COLO668 (cell line): ENCODE data around the gene KCTD18.

Experiments used
- DNase-seq: peaks from one replicate; lab custom pipeline; 2025; ENCODE audit not compliant: unreplicated experiment; lab: John Stamatoyannopoulos, UW

The KCTD18 gene

DNA sequence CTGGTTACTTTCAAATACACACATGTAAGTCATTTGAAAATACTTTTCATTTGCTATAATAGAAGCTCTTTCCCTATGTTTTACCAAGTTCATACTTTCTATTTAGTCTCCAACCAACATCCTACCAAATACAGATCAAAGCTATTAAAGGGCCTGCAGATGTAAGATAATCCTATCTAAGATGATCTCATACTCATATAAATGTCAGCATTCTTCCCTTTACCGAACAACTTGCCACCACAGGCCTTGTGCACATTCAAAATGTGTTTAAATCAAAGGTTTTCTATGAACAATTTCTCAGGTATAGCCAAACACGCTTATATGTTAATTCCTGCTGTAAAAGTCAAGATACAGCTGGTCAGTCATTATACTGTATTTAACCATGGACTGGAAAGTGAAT is 23.3 kb downstream of the KCTD18 start:
- DNase-seq = no peak

DNA sequence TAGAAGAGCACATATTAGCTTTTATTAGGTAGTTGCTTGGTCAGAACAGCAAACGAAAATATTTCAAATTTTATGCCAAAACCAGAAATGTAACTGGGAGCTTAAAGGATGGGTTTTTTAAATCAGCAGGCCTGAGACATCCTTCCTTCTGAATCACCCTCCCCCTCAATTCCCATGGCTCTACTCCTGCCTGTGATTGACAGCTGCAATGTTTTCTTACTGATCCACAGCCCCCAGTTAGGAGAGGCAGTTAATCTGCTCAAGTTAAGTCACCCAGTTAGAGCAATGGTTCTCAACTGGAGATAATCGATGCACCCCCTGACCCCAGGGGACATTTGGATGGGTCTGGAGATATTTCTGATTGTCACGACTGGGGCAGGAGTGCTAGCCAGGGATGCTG is 24.9 kb downstream of the KCTD18 start:
- DNase-seq = no peak

DNA sequence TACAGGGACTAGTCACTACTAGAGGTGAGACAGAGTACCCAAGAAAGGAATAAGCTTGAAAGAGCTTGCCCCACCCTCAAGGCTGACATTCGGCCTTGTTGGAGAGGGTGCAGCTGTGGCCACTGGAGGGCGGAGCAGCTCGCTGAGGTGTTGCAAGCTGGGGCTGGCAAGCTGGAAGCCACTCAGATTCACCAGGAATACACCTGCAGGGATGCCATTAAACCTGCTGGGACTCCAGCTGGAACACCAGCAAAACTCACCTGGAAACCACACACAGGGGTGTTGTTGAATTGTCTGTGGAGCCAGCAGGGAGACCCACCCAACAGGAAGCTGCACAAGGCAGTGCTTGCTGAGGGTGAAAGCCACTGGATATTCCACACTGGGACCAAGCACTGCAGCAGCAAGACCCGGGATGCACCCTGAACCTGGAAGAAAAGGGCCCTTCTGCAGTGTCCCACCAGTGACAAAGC is 26.1 kb downstream of the KCTD18 start:
- DNase-seq = peak; percentile 63

DNA sequence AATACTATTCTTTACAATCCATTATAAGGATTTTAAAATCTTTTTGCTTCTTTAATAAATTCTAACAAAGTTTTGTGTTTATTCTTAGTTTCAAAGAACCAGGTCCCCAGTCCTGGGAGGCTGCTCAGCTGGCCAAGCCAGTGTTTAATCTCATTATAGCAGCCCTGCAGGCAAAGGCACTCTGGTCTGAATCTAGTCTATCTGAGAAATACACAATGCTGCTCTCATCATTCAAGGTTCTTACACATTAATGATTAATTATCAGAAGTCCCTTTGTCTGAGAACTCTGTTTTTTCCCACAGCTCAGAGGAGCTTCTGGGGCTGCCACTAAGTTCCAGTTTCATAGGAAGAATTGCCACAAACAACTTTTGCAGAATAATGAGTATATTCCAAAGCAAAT is 27.7 kb downstream of the KCTD18 start:
- no peak for DNase-seq

DNA sequence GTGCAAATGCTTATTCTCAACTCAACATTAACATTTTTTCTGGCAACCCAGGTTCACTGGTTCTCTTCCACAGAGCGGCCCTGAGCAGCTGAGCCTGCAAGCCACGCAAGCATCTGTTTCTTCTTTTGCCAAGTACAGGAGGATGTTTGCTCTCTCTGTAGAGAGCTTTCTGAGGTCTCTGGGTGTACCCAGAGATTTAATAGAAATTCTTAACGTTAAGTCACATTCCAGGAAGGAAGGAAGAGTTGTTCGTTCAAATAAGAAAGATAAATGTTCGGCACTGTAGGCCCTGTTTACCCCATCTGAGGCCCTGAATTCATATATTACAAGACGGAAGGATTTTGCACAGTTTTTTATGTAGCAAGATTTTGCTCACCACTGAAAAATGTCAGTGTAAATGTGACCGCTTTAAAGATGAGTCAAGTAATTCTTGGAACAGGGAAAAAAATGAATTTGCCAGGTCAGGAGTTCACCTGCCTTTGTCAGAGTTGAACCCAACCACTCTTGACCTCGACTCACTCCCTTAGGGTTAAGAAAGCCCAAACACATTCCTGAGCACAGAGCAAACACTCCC is 30.1 kb downstream of the KCTD18 start:
- no peak for DNase-seq

DNA sequence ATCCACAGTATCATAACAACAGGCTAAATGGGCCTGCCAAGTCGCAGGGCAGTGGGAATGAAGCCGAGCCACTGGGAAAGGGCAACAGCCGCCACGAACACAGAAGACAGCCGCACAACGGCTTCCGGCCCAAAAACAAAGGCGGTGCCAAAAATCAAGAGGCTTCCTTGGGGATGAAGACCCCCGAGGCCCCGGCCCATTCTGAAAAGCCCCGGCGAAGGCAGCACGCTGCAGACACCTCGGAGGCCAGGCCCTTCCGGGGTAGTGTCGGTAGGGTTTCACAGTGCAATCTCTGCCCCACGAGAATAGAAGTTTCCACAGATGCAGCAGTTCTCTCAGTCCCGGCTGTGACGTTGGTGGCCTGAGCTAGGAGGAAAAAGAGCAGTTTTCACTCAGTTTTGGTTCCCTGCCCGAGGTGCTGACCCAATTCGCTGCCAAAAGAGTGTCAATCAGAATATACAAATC is 32.2 kb downstream of the KCTD18 start:
- no peak for DNase-seq

DNA sequence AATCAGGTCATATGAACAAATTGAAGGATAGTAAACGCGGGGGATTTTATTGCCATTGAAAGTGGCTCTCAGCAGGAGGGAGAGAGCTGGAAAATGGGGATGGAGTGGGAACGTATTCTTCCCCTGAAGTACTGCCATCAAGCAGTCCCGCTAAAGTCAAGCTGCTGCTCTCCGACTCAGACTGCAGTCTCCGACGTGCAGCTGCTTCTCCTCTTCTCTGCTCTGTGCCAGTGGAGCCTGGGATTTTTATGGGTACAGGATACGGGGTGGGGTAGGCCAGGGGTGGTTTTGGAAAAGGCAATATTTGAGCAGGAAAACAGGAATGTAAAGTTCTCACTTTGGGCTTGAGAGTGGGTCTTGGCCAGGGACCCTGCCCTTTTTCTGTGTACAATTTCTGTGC is 33.0 kb downstream of the KCTD18 start:
- no peak for DNase-seq

DNA sequence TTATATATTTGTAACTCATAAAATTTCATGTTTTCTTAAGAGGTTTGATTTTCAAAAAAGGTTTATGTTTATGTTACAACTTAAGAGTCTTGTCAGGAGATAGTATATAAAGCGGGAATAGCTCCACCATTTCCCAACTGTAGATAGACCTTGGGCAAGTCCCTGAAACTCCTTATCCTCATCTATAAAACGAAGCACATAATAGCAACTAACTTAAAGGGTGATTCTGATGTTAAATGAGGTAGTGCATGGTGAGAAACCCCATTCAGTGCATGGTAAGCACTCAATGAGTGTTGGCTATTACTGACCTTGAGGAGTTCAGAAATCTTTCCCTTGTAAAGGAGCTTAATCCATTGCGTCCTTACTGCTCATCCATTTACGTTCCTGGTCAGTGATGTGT is 34.1 kb downstream of the KCTD18 start:
- no peak for DNase-seq

DNA sequence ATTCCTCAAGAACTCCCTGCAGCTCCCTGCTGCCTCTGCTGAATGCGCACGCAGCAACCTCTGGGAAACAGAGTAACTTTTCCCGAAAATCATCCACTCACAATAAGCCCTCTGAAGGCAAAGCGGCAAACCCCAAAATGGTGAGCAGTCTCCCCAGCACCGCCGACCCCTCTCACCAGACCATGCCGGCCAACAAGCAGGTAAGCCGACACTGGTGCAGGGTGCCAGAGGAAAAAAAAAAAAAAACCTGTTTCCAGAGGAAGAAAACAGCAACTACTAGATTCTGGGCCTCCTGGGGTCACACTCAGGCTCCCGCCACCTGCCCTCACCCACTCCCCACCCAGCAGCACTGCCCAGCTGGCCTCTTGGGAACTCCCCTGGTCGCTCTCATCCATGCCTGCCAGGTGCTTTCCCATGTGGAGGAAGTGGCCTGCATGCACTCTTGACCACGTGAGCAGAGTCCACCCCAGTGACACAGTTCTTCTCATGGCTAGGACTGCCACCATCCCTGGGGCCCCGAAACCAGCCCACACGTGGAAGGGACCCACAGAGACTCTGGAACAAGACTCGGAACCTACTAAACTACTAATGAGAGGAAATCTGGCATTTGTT is 36.9 kb downstream of the KCTD18 start:
- no peak for DNase-seq

DNA sequence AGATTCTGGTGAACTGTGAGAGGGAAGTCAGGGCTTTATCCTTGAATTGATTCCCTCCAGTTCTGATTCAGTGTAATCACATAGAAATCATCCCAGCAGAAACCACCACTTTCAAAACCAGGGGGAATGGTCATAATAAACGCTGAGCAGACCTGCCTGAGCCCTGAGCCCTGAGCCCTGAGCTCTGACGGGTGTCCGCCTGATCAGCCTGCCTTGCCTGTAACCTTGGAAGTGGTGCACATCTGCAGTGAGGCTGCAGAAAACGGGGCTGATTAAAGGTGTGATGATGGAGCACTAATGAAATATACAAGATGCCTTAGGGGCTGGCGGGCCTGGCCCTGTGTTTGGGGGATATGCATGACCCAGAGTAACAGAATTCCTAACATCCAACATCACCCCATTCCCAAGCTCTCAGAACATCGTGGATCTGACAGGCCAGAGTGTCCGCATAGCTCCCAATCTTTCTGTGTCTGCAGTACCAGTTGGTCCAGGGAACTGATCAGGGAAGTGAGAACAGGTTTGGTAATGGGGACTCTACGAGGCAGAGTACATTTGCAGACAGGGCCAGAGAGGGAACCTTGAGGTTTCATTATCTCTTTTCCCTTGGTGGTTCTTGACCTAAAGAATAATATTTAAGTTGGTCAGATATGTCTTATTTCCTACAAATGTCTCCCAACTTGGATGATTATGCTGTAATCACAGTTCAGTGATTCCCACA is 37.8 kb downstream of the KCTD18 start:
- no peak for DNase-seq

DNA sequence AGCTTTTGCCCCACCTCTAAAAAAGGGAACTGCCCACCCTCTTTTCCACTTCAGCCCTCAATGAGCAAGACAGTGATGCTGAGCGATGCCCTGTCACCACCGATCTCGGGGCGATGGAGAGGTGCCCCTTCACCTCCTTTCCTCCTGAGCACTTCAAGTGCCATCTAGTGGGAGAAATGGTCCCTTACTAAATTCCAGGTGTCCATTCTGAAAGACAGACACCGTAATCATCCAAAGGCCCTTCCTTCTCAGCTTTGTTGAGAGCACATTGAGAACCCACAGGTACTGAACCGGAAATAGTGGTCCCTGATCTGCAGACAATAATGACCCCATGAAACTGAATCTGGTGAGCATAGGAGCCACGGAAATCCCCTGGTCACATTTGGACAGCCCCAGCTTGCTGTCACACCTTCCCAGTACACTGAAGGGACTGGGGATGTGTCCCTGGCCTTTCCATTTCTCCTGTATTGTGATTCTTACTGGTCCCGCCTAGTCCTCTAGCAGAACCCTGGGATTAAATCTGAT is 38.5 kb downstream of the KCTD18 start:
- DNase-seq = peak; percentile 25

DNA sequence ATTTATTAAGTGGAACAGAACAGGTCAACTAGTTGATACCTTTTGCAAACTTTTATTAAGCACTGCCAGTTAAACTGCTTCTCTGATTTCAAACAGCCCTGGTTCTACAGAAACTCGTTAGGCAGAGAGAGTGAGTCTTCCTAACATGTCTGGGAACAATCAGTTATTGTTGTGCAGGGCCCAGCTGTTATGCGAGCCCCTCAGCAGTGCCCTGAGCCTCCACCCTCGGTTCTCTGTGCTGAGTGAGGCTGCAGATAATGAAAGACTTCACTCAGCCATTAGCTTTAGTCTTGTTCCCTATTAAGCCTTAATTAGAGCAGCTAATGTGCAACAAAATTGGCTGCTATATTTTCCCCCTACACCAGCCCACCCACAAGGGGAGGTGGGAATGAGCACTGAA is 39.6 kb downstream of the KCTD18 start:
- DNase-seq = no peak

DNA sequence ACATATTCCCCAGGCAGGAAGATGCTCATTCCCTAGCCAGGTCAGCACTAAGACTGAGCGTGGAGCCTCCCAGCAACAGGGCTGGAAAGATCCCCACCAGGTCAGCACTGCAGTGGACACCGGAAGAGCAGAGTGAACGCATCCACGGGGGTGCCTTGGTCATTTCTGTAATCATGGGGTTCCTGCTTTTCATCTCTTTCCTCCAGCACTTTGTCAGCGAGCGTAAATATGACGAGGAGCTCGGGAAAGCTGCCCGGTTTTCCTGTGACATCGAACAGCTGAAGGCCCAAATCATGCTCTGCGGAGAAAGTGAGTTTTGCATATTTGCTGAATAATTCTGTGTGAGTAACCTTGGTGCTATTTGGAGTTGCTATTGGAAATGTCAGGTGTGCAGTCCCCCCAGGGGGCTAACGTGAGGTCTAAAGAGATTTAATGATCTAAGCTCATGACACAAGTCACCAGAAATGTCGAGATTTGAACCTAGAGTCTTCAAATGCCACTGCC is 40.1 kb downstream of the KCTD18 start:
- no peak for DNase-seq

DNA sequence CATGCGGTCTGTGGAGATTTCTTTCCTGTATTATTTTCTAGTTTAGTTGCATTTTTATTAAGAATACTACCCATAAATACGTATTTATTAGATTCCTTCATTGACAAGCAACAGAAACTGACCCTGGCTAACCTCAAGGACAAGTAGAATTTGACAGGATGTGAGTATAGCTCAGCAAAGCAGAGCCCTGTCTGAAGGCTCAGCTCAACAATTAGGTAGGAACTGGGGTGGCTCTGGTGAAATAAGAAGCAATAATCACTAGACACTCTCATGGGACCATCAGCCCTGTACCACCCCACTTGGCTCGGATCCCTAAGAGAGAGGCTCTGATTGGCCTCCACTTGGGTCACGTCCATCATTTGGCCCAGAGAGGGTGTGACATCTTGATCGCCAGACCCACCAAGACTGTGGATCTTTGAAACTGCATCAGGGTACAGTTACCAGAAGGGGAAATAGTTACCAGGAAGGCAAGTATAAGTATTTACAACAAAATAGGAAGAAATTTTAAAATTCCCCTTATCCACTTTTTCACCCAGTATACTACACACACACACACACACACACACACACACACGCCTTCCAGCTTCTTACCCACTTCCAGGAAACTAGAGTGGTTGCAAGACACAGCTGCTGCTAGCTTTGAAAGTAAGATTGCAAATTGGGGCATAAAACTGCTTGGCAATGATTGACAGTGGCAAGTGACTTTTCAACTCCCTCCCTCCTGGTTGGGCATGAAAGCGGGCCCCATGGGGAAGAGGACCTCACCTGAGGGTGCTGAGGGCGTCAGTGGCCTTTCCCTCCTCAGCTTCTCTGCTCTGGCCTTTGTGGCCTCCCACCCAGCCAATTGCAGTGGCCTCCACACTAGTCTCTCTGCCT is 41.8 kb downstream of the KCTD18 start:
- no peak for DNase-seq

DNA sequence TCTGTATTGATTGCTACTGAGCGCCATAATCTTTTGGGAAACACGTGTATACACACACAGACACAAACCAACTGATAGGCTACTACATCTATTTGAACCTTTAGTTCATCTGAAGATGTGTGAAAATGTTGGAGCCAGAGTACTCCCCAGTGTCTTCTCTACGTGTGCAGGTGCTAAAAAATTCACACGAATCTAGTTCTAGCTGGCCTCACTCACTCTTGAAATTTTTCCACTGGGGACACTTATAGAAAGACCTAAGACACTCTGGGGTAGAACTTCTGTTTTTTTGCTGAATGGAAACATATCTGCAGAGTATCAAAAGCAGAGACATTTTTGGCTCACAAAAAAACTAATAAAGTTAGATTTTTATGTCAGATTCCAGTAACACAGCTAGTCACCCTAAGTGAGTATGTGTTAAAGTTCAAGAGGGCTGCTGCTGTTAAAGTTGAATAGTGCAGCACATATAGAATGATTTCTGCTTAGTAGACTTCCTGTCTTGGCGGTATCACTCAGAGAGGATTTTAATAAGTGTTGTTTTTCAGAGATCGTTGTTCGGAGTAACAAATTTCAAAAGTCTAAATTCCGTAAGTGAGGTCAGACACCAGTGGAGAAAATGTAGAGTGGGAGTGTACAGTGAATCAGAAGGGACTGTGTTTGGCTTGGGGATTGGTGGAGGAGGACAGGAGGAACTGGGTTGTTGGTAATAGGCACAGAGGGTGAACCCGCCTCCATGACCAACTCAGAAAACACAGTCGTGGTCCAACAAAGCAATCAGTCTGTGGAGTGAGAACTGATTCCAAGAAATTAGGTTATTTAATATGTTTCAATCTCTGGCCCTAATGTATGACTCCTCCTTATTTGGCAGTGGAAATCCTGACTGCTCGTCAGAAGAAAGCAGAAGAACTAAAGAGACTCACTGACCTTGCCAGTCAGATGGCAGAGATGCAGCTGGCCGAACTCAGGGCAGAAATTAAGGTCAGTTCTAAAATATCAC is 43.1 kb downstream of the KCTD18 start:
- DNase-seq = no peak

DNA sequence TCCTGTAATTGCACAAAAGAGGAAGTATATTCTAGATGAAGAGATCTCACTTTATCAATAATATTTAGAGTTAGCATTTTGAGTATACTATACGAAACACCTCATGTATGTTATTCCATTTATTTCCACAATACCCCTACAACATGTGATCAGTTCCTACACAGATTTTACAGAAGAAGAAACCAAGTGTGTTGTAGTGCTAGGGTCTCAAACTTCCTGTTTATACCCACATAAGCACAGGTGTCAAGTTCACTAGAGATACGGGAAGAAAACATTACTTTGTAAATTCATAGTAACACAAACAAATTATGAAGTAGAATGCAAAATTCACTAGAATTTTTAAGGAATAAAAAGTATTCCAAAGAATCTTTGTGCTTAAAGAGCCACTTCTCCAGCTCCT is 46.4 kb downstream of the KCTD18 start:
- DNase-seq = no peak

DNA sequence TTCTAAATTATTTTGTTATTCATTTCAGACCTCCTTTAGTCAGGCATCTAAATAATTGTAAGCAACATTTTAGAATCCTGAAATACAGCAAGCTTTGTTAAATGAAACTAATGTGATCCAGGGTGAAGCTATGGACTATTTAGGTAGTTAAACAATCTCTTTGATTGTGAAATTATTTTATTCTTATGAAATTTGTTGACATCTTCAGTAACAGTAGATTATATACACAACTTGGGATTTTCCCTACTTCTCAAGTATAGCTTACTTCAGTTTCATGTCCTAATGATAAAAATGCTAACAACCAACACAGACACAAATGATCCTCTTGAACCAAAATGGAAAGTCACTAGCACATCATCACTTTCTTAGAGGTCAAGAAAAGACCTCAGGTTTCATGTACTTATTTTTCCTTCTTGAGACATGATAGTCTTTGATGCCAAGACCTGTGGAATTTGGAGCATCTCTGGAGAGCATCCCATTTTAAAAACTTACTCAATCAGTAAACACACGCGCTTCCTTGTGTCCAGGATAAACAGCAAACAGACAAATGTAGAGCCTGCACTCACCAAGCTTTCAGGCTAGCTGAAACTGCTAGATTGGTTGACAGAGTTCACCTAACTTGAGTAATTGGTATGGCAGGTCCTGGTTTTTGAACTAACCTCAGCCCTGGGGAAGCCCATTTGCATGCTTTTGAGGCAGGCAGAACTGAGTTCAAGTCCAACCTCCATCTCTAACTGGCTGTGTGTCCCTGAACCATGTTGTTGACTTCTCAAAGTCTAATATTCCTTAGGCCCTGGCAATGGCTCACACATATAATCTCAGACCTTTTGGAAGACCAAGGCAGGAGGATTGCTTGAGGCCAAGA is 47.8 kb downstream of the KCTD18 start:
- DNase-seq = no peak

DNA sequence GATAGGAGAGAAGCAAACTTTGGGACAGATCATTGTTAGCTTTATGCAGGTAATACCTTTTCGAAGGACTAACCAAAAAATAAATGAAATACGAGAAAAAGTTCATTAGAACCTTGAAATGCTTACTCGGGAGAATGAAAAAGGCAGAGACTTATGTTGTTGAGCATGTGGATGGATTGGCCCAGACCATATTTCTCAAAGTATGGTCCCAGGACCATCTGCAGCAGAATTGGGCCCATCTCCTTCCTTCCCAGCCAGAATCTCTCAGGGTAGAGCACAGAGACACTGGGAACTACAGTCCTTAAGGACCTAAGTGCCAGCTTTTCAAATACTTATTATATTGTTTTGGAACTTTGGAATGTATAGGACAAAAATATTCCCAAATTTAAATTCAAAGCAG is 50.8 kb downstream of the KCTD18 start:
- DNase-seq = no peak

DNA sequence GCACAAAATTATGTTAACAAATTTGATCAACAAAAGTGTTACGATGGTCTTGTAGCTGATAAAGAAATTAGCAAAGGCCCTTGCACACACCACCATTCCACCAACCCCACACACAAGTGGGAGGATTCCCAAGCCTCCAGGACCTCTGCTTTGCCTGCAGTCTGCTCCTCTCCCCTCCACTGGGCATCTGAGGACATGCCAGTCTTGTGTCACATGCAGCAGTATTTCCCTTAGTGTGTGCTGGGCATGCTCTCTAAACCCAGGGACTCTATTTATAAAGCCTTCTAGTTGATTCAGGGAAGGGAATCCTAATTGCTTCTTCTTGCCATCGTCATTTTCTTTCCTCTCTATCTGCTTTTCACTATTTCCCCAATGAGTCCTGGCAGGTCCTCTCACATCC is 53.3 kb downstream of the KCTD18 start:
- no peak for DNase-seq
